IMR-90 (cell line): ENCODE data around the gene CMIP. TPM values are rescaled to one million over a fixed set of nuclear protein-coding genes. Genes with fewer than 3 reads are reported as not detected.
A peak's percentile ranks its signal among the peaks of the same experiment; 100 is the strongest.

Source experiments
- ATAC-seq: fragments of 200-7000 bp; cut with Tn5 transposase; 2 replicates; pipeline ENCODE4 v1.9.1; 2020; ENCODE audit warnings: low read depth, mild to moderate bottlenecking, moderate library complexity
- BruUV-seq: library from RNA; stranded (reverse); fragments of 400-500 nt; replicated peaks from 2 replicates; lab custom pipeline; 2021; lab: Mats Ljungman, UMichigan
- CTCF ChIA-PET: fragments of 300-600 bp; formaldehyde crosslinking; extraction: SDS; loops from one replicate; lab custom pipeline; 2021; ENCODE audit warnings: antibody characterized with exemption; lab: Yijun Ruan, JAX
- POLR2A ChIA-PET: fragments of 300-600 bp; sonication (Branson Sonifier 250); formaldehyde crosslinking; loops from one replicate; lab custom pipeline; 2022; ENCODE audit warnings: antibody characterized with exemption; ENCODE audit not compliant: unreplicated experiment; lab: Charles Lee
- DNase-seq: peaks from one replicate; pipeline ENCODE4 v3.0.0; 2013
- H2AFZ ChIP-seq: replicated peaks from 2 replicates; pipeline ENCODE3; 2013; ENCODE audit warnings: low read length, mild to moderate bottlenecking; ENCODE audit not compliant: poor library complexity
- H2AK5ac ChIP-seq: 2 replicates; pipeline ENCODE4 v1.6.1; 2013; ENCODE audit warnings: low read depth, low read length, inconsistent platforms
- H2AK9ac ChIP-seq: replicated peaks from 2 replicates; pipeline ENCODE3; 2013; ENCODE audit warnings: mild to moderate bottlenecking, low read depth, low read length, moderate library complexity; ENCODE audit not compliant: poor library complexity
- H2BK120ac ChIP-seq: 2 replicates; pipeline ENCODE4 v1.6.1; 2013; ENCODE audit warnings: low read depth, low read length, inconsistent platforms
- H2BK15ac ChIP-seq: 3 replicates; pipeline ENCODE4 v1.6.1; 2013; ENCODE audit warnings: low read depth, low read length, inconsistent platforms
- H2BK20ac ChIP-seq: 2 replicates; pipeline ENCODE4 v1.6.1; 2013; ENCODE audit warnings: low read depth, mild to moderate bottlenecking, inconsistent platforms, low read length, moderate library complexity
- H2BK5ac ChIP-seq: 2 replicates; pipeline ENCODE4 v1.6.1; 2013; ENCODE audit warnings: mild to moderate bottlenecking, low read depth, low read length, inconsistent platforms; ENCODE audit not compliant: poor library complexity, severe bottlenecking
- H3K14ac ChIP-seq: replicated peaks from 2 replicates; pipeline ENCODE4 v1.6.1; 2013; ENCODE audit warnings: low read depth, low read length, inconsistent platforms
- H3K18ac ChIP-seq: 2 replicates; pipeline ENCODE4 v1.6.1; 2013; ENCODE audit warnings: low read depth, low read length, control low read depth
- H3K23ac ChIP-seq: 2 replicates; pipeline ENCODE4 v1.6.1; 2013; ENCODE audit warnings: low read depth, low read length, inconsistent platforms
- H3K27ac ChIP-seq: 2 replicates; pipeline ENCODE4 v1.5.1; 2013; ENCODE audit warnings: mild to moderate bottlenecking, control low read depth, low read length; ENCODE audit not compliant: insufficient read depth
- H3K27me3 ChIP-seq: 2 replicates; pipeline ENCODE4 v1.6.1; 2013; ENCODE audit warnings: low read length; ENCODE audit not compliant: control insufficient read depth, insufficient read depth
- H3K36me3 ChIP-seq: 2 replicates; pipeline ENCODE4 v1.6.1; 2013; ENCODE audit warnings: low read length, mixed read lengths; ENCODE audit not compliant: control insufficient read depth, insufficient read depth
- H3K4ac ChIP-seq: 2 replicates; pipeline ENCODE4 v1.6.1; 2013; ENCODE audit warnings: low read depth, low read length, inconsistent platforms
- H3K4me1 ChIP-seq: 2 replicates; pipeline ENCODE4 v1.6.1; 2013; ENCODE audit warnings: low read length, mixed read lengths; ENCODE audit not compliant: control insufficient read depth, insufficient read depth
- H3K4me2 ChIP-seq: 2 replicates; pipeline ENCODE4 v1.6.1; 2013; ENCODE audit warnings: low read depth, mild to moderate bottlenecking, control low read depth, low read length, moderate library complexity
- H3K4me3 ChIP-seq: 2 replicates; pipeline ENCODE4 v1.5.1; 2013; ENCODE audit warnings: low read depth, mild to moderate bottlenecking, control low read depth, low read length, moderate library complexity; ENCODE audit not compliant: insufficient read depth
- H3K56ac ChIP-seq: 2 replicates; pipeline ENCODE4 v1.6.1; 2013; ENCODE audit warnings: low read length, inconsistent platforms; ENCODE audit not compliant: insufficient read depth; ENCODE audit errors: extremely low read depth
- H3K79me1 ChIP-seq, 2 experiments: 2 replicates each; pipeline ENCODE4 v1.6.1; 2013; ENCODE audit warnings: low read length in 2 of 2, inconsistent platforms in 1 of 2, low read depth in 1 of 2
- H3K9ac ChIP-seq: 2 replicates; pipeline ENCODE4 v1.6.1; 2013; ENCODE audit warnings: low read depth, low read length, control low read depth
- H3K9me1 ChIP-seq: 2 replicates; pipeline ENCODE4 v1.6.1; 2013; ENCODE audit warnings: low read length, inconsistent platforms; ENCODE audit not compliant: insufficient read depth
- H3K9me3 ChIP-seq: 2 replicates; pipeline ENCODE4 v1.6.1; 2013; ENCODE audit warnings: low read length; ENCODE audit not compliant: control insufficient read depth, insufficient read depth
- H4K20me1 ChIP-seq: 2 replicates; pipeline ENCODE4 v1.6.1; 2013; ENCODE audit warnings: low read length, inconsistent platforms; ENCODE audit not compliant: insufficient read depth
- H4K5ac ChIP-seq: 2 replicates; pipeline ENCODE4 v1.6.1; 2013; ENCODE audit warnings: mild to moderate bottlenecking, low read depth, low read length, control low read depth
- H4K8ac ChIP-seq, 2 experiments: 2 replicates each; pipeline ENCODE4 v1.6.1; 2013; ENCODE audit warnings: low read depth in 2 of 2, low read length in 2 of 2, control low read depth in 1 of 2, inconsistent platforms in 1 of 2
- H4K91ac ChIP-seq: 2 replicates; pipeline ENCODE4 v1.6.1; 2013; ENCODE audit warnings: low read depth, low read length, inconsistent platforms; ENCODE audit not compliant: insufficient read depth
- MAFK ChIP-seq: IDR thresholded peaks from 2 replicates; pipeline ENCODE4 v1.6.1; 2012; ENCODE audit warnings: low read depth, low read length, improper control_type of control experiment
- MXI1 ChIP-seq: IDR thresholded peaks from 2 replicates; pipeline ENCODE4 v1.6.1; 2012; ENCODE audit warnings: low read depth, mild to moderate bottlenecking, low read length, moderate library complexity, borderline replicate concordance
- WGBS, 2 experiments: methylation state at CpG; one replicate each; pipeline versions ENCODE4 v1.1.5 to v1.1.7; 2013; ENCODE audit warnings: missing lambda C conversion rate in 2 of 2; ENCODE audit not compliant: insufficient read length in 1 of 2; ENCODE audit errors: extremely low coverage in 2 of 2; 5-methylcytosine and 5-hydroxymethylcytosine counted together
- dilution Hi-C: fragments of 300-500 bp; cut with HindIII; formaldehyde crosslinking; loops from one replicate; pipeline ENCODE4 v1.14.3; 2018; ENCODE audit warnings: low sequenced_read_pairs; ENCODE audit not compliant: unreplicated experiment
- in situ Hi-C: fragments of 300-500 bp; cut with MboI; formaldehyde crosslinking; loops from 3 replicates; pipeline ENCODE4 v1.14.3; 2019; ENCODE audit warnings: low sequenced_read_pairs, inconsistent platforms, mixed read lengths
- intact Hi-C: fragments of 100-400 bp; cut with micrococcal nuclease; formaldehyde crosslinking; loops from 2 replicates; pipeline ENCODE4 v1.10.0; 2022
- polyA plus RNA-seq, 3 experiments: library from polyadenylated mRNA; depleted of rRNA; stranded (reverse); fragments of >200 nt; gene quantifications; 2 replicates each; pipeline ENCODE4 v1.2.3, GENCODE V29; 2012; ENCODE audit warnings: low replicate concordance in 1 of 3
- total RNA-seq: library from RNA; depleted of rRNA; stranded (reverse); fragments of >200 nt; gene quantifications from 2 replicates; pipeline ENCODE4 v1.2.3, GENCODE V29; 2012

CMIP gene
- total and polyA plus RNA-seq, 2 of the 4 experiments (the other 2 are of a cell fraction): 3.2 to 11.6 TPM

- Histone ChIP-seq H3K23ac (no peak overlapping the region), H3K79me1 (peaks cover 22 to 37% of the 10 kb centered on the region in 2 experiments), H2BK120ac (no peak overlapping the region), H2AK5ac (no peak overlapping the region), H3K27ac (no peak overlapping the region), H3K36me3 (peaks cover 14% of the 10 kb centered on the region), H3K18ac (no peak overlapping the region), H2BK20ac (no peak overlapping the region), H4K5ac (no peak overlapping the region), H3K4ac (no peak overlapping the region), H2AFZ (no peak overlapping the region), H4K20me1 (peaks cover 55% of the 10 kb centered on the region), H3K4me3 (no peak overlapping the region), H2AK9ac (no peak overlapping the region), H2BK15ac (no peak overlapping the region), H3K27me3 (no peaks in the 10 kb centered on the region), H3K9ac (no peak overlapping the region), H4K8ac (no peak overlapping the region), H3K56ac (no peak overlapping the region), H3K4me2 (no peak overlapping the region), H2BK5ac (no peak overlapping the region), H3K9me3 (no peaks in the 10 kb centered on the region), H3K9me1 (peaks cover 30% of the 10 kb centered on the region), H3K14ac (no peak overlapping the region), H4K91ac (no peak overlapping the region), H3K4me1 (peaks cover 7% of the 10 kb centered on the region)
- DNase-seq: no peak
- WGBS, 2 experiments: 77% methylated on average over 5 of the region's 11 CpGs; no CpG with 5 or more reads in 1 of the 2 experiments
- dilution Hi-C loops: no loop called here
- CTCF ChIA-PET: no interaction called here
- TF ChIP-seq MXI1: no peak
- TF ChIP-seq MAFK: peak; percentile 10; the same call in 1 of the 2 replicates
- ATAC-seq: no peak
- POLR2A ChIA-PET: no interaction called here
- in situ Hi-C loops: no loop called here
- no TSS peak for BruUV-seq
- intact Hi-C loops: no loop called here
These were observed 174.1 kb downstream of the CMIP start for GRCh38 chr16:81618661-81619060.
